ENCODE measurements around the gene TIGD3. TPM values are rescaled to one million over a fixed set of nuclear protein-coding genes. Genes with fewer than 3 reads are reported as not detected.

TIGD3 gene
- total and polyA plus RNA-seq, 11 donors: 0.19 to 0.91 (median 0.42) TPM; not detected in 2

DNA sequence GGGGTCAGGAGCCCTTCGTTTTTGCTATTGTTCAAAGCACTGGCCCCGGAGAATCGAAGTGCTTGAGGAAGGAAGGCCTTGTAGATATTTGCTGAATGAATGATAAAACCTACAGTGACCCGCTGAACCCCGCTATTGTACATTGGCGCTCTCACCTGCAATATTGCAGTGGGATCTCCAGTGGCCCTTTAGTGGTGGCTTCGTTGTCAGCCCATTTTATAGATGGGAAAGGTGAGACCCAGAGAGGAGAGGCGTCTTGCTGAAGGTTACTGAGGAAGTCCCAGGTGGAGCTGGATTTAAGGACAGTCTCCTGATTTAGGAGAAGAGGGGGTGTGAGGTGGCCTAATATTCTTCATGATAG, 38.7 kb upstream of the TIGD3 start:
- Histone ChIP-seq H3K27ac (peak overlapping the region; percentile 85 to 99 (median 94)), H3K4me1 (peaks cover 3 to 68% (median 43%) of the 10 kb centered on the region in 12 donors), H3K4me3 (peak overlapping the region; percentile 80 to 99 (median 92)), H3K36me3 (peaks cover 0 to 18% (median 7%) of the 10 kb centered on the region in 9 donors), H3K9me3 (no peaks in the 10 kb centered on the region), H3K27me3 (no peaks in the 10 kb centered on the region)
- no peak for ATAC-seq
- TF ChIP-seq, protein P1, sequence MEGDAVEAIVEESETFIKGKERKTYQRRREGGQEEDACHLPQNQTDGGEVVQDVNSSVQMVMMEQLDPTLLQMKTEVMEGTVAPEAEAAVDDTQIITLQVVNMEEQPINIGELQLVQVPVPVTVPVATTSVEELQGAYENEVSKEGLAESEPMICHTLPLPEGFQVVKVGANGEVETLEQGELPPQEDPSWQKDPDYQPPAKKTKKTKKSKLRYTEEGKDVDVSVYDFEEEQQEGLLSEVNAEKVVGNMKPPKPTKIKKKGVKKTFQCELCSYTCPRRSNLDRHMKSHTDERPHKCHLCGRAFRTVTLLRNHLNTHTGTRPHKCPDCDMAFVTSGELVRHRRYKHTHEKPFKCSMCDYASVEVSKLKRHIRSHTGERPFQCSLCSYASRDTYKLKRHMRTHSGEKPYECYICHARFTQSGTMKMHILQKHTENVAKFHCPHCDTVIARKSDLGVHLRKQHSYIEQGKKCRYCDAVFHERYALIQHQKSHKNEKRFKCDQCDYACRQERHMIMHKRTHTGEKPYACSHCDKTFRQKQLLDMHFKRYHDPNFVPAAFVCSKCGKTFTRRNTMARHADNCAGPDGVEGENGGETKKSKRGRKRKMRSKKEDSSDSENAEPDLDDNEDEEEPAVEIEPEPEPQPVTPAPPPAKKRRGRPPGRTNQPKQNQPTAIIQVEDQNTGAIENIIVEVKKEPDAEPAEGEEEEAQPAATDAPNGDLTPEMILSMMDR (IDR thresholded peaks at IDR 0.05): peak in 3 of 12 donors; percentile 13 to 49 (median 20)
- TF ChIP-seq POLR2A (IDR thresholded peaks at IDR 0.05): no peak
- WGBS, 4 donors: 15 to 25% (median 18%) methylated on average over 5 to 8 of the region's 8 CpGs
- intact Hi-C loops (cut with DNase I): loop anchor here (1.0 to 2.0 kb wide), 6 partner anchors 14 to 41 kb away; partner anchors contain the start of gene DPF2 (in 1 of the 10)
- DNase-seq: no peak

DNA sequence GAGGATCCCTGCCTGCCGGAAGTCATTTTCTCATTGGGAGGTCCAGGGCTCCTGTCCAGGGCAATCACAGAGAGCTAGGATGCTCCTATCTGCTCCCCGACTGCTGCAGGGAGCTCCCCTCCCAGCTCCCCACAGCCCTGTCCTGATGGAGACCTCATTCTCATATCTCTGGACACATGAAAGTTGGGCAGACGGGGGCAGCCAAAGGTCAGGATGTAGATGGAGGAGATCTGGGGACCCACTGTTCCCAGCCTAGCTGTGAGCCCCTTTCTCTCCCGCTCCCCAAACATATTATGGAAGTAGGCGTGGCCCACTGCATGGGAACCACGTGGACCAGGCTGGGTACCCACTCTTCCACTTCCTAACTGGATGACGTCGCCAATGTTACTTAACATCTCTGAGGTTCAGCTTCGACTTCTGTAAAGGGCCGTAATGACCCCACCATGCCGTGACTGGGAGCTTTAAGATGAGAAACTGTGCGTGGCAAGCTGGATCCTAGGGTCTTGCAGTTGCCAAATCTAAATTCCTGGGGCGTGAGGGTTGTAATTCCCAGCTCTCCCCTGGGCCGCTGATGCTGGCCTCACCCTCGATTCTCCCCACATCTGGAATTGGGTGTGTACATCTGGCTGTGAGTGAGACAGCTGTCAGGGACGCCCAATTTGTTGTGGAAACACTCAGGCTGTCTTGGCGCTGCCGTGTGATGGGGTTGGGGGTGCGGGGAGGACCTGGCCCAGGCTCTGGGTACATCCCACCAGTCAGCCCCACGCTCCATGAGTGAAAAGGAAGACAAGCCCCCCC, 38.1 kb upstream of the TIGD3 start:
- H3K4me3 ChIP-seq: peak overlapping the region; percentile 80 to 99 (median 92)
- H3K27me3 ChIP-seq: no peaks in the 10 kb centered on the region
- TF ChIP-seq, protein P1 (IDR thresholded peaks at IDR 0.05): no peak
- no peak for TF ChIP-seq POLR2A (IDR thresholded peaks at IDR 0.05)
- DNase-seq (peak in 4 of 5 donors; percentile 37 to 74 (median 66)), ATAC-seq (peak; percentile 22 to 47 (median 36))
- 37 to 46% (median 43%) methylated on average over 14 to 20 of the region's 20 CpGs for WGBS, 4 donors
- peak overlapping the region; percentile 85 to 99 (median 94) for H3K27ac ChIP-seq
- intact Hi-C loops (cut with DNase I): loop anchor here in 2 of 10 donors (2.0 kb wide), 2 partner anchors 16 to 42 kb away; partner anchors contain the start of gene DPF2 (in 1 of the 2)
- H3K36me3 ChIP-seq: peaks cover 0 to 23% (median 12%) of the 10 kb centered on the region in 9 donors
- no peaks in the 10 kb centered on the region for H3K9me3 ChIP-seq
- peaks cover 3 to 68% (median 46%) of the 10 kb centered on the region in 12 donors for H3K4me1 ChIP-seq

DNA sequence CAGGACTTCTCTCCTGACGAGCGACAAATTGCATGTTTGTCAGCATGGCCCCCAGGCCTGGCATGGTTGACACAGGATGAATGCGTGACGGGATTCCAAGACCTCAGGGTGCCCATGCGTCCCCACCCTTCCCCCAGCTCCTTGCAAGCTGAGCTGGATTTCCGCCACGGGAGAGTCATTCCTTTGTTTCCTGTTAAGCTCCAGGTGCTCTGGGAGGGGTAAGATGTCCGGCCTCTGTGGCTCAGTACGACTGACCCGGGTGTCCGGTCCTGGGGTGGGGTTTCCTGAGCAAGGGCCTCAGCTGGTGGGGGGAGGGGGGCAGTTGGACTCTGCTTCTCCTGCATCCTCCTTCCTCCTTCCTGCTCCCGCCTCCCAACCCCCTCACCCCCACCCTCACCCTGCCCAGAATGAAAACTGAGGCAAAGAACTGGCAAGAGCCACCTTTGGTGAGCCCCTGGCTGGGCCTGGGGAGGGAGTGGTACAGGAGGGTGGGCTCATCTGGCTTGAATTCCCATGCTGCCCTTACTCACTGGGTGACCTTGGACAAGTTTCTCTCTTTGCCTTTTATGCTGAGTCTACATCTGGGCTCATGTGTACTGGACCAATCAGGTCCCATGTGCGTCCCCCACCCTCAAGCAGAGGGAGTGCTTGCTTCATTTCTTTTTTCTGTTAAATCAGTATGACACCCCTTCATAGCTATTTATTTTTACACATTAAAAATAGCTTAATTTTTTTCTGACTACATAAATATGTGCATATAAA, 37.3 kb upstream of the TIGD3 start:
- 39 to 66% (median 56%) methylated on average over 7 to 13 of the region's 13 CpGs for WGBS, 4 donors
- ATAC-seq (peak; percentile 30 to 76 (median 58)), DNase-seq (peak; percentile 82 to 91 (median 90))
- TF ChIP-seq POLR2A (IDR thresholded peaks at IDR 0.05): no peak
- TF ChIP-seq, protein P1 (IDR thresholded peaks at IDR 0.05): peak in 2 of 12 donors; percentile 6 to 16
- Histone ChIP-seq H3K4me3 (peak overlapping the region in 11 of 12 donors; percentile 80 to 99 (median 93)), H3K4me1 (peaks cover 7 to 74% (median 53%) of the 10 kb centered on the region in 12 donors), H3K27me3 (no peaks in the 10 kb centered on the region), H3K36me3 (peaks cover 0 to 31% (median 20%) of the 10 kb centered on the region in 9 donors), H3K27ac (peak overlapping the region; percentile 85 to 99 (median 94)), H3K9me3 (no peaks in the 10 kb centered on the region)
- intact Hi-C loops (cut with DNase I): loop anchor here in 2 of 10 donors (2.0 kb wide), 2 partner anchors 16 to 42 kb away; partner anchors contain the start of gene DPF2 (in 1 of the 2)
